ENCODE results near the gene UTP4.

DNA sequence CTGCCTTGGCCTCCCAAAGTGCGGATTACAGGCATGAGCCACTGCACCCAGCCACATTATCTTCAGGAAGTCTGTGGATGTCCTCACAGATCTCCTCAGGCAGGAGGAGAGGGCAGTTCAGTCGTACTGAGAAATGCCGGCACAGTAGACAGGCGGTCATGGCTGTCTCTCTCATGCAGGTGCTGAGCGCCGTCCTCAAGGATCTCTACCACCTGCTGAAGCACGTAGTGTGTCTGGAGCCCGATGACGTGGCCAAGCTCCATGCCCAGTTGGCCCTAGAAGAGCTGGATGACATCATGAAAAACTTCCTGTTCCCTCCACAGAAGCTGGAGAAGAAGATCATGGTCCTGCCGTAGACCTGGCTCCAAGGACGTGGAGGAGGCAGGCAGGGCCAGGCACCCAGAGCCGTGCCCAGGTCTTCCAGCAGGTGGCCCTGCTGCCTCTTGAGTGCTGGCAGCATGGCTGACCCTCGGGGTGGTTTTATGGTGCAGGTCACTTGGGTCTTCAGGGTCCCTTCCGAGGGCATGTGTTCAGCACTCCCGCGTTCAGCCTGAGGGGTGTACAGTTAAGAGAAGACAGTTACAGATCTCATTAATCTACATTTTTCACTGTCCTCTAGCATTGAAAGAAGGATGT, 49.0 kb upstream of the UTP4 start:
- TF ChIP-seq, protein P1, sequence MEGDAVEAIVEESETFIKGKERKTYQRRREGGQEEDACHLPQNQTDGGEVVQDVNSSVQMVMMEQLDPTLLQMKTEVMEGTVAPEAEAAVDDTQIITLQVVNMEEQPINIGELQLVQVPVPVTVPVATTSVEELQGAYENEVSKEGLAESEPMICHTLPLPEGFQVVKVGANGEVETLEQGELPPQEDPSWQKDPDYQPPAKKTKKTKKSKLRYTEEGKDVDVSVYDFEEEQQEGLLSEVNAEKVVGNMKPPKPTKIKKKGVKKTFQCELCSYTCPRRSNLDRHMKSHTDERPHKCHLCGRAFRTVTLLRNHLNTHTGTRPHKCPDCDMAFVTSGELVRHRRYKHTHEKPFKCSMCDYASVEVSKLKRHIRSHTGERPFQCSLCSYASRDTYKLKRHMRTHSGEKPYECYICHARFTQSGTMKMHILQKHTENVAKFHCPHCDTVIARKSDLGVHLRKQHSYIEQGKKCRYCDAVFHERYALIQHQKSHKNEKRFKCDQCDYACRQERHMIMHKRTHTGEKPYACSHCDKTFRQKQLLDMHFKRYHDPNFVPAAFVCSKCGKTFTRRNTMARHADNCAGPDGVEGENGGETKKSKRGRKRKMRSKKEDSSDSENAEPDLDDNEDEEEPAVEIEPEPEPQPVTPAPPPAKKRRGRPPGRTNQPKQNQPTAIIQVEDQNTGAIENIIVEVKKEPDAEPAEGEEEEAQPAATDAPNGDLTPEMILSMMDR (conservative IDR thresholded peaks at IDR 0.05; ENCODE audit: low read depth, low read length) = 0 out of 2 replicates have a peak, but pooled peaks have one; percentile 23
- TF ChIP-seq EZH2phosphoT487 (IDR thresholded peaks at IDR 0.05; ENCODE audit: borderline replicate concordance, low read length) = no peak

Data from PC-3 (cell line).